OCI-LY3 (cell line): ENCODE results near the gene FOXA1.

Source experiments
- H2AFZ ChIP-seq: fragments of 200-600, 300-600 bp; shearing (Covaris generic); 2 replicates; pipeline ENCODE4 v1.6.0; 2014; ENCODE audit warnings: antibody characterized with exemption, low read depth, low read length
- H3K27ac ChIP-seq: fragments of 200-600, 300-600 bp; sonication (generic); 2 replicates; pipeline ENCODE4 v1.5.1; 2014; ENCODE audit warnings: mild to moderate bottlenecking, low read length, moderate library complexity, mixed read lengths
- H3K27me3 ChIP-seq: fragments of 200-600, 300-600 bp; sonication (generic); 2 replicates; pipeline ENCODE4 v1.6.1; 2014; ENCODE audit warnings: low read depth, low read length, mixed read lengths
- H3K36me3 ChIP-seq: fragments of 200-600, 300-600 bp; sonication (generic); replicated peaks from 2 replicates; pipeline ENCODE3; 2014; ENCODE audit warnings: low read depth, low read length, mixed read lengths
- H3K4me1 ChIP-seq: fragments of 300-600, 200-600 bp; sonication (generic); 2 replicates; pipeline ENCODE4 v1.6.1; 2014; ENCODE audit warnings: low read length, mixed read lengths
- H3K4me2 ChIP-seq: fragments of 200-600, 300-600 bp; sonication (generic); 2 replicates; pipeline ENCODE4 v1.6.1; 2014; ENCODE audit warnings: low read length, mixed read lengths
- H3K4me3 ChIP-seq: fragments of 300-600, 200-600 bp; sonication (generic); 2 replicates; pipeline ENCODE4 v1.5.1; 2014; ENCODE audit warnings: antibody characterized with exemption, mild to moderate bottlenecking, low read length, moderate library complexity
- H3K79me2 ChIP-seq: fragments of 300-600, 200-600 bp; shearing (Covaris generic); 2 replicates; pipeline ENCODE4 v1.6.1; 2014; ENCODE audit warnings: mild to moderate bottlenecking, low read length, mixed read lengths
- H3K9ac ChIP-seq: fragments of 300-600, 200-600 bp; shearing (Covaris generic); 2 replicates; pipeline ENCODE4 v1.6.0; 2014; ENCODE audit warnings: mild to moderate bottlenecking, low read length, moderate library complexity
- H3K9me3 ChIP-seq: fragments of 200-600, 300-600 bp; shearing (Covaris generic); 2 replicates; pipeline ENCODE4 v1.6.1; 2014; ENCODE audit warnings: low read length, mixed read lengths; ENCODE audit not compliant: insufficient read depth
- H4K20me1 ChIP-seq: fragments of 200-600, 300-600 bp; sonication (generic); 2 replicates; pipeline ENCODE4 v1.6.1; 2016; ENCODE audit warnings: low read length, mixed read lengths; ENCODE audit not compliant: insufficient read depth
- CTCF ChIP-seq: fragments of 200-600, 300-600 bp; sonication (generic); IDR thresholded peaks from 2 replicates; pipeline ENCODE4 v1.5.1; 2014; ENCODE audit warnings: antibody characterized with exemption, low read length, low read depth
- EZH2phosphoT487 ChIP-seq: fragments of 200-600 bp; shearing (Covaris generic); IDR thresholded peaks from 2 replicates; pipeline ENCODE4 v1.6.1; 2018; ENCODE audit warnings: antibody characterized with exemption, mixed run types, low read depth

FOXA1 gene

GRCh38 chr14:37592482-37593408 lies 2.3 kb downstream of the FOXA1 start:
- H3K27me3 ChIP-seq, result no peaks in the 10 kb centered on the region

GRCh38 chr14:37591941-37592481 lies 3.0 kb downstream of the FOXA1 start:
- Histone ChIP-seq H3K4me3 (no peak overlapping the region), H3K9ac (no peak overlapping the region), H4K20me1 (no peaks in the 10 kb centered on the region), H3K27ac (no peak overlapping the region), H3K79me2 (no peaks in the 10 kb centered on the region), H3K4me2 (no peak overlapping the region), H3K27me3 (no peaks in the 10 kb centered on the region), H3K36me3 (no peaks in the 10 kb centered on the region), H3K9me3 (no peaks in the 10 kb centered on the region), H3K4me1 (no peaks in the 10 kb centered on the region), H2AFZ (no peak overlapping the region)
- TF ChIP-seq EZH2phosphoT487, result no peak
- TF ChIP-seq CTCF, result no peak

More at GRCh38 chr14:37592482-37593408, 2.3 kb downstream of the FOXA1 start:
- H3K36me3 ChIP-seq, result no peaks in the 10 kb centered on the region
- H3K9ac ChIP-seq, result no peak overlapping the region
- no peak overlapping the region for H3K4me2 ChIP-seq
- H3K4me1 ChIP-seq, result no peaks in the 10 kb centered on the region
- no peaks in the 10 kb centered on the region for H3K9me3 ChIP-seq
- H3K27ac ChIP-seq, result no peak overlapping the region
- no peak overlapping the region for H3K4me3 ChIP-seq
- no peak overlapping the region for H2AFZ ChIP-seq
- no peaks in the 10 kb centered on the region for H3K79me2 ChIP-seq
- no peak for TF ChIP-seq CTCF
- no peak for TF ChIP-seq EZH2phosphoT487
- H4K20me1 ChIP-seq, result no peaks in the 10 kb centered on the region

GRCh38 chr14:37591311-37591940 lies 3.6 kb downstream of the FOXA1 start:
- Histone ChIP-seq H4K20me1 (no peaks in the 10 kb centered on the region), H3K4me2 (no peak overlapping the region), H3K27me3 (no peaks in the 10 kb centered on the region), H3K4me1 (no peaks in the 10 kb centered on the region), H3K4me3 (no peak overlapping the region), H3K79me2 (no peaks in the 10 kb centered on the region), H3K9ac (no peak overlapping the region), H2AFZ (no peak overlapping the region), H3K36me3 (no peaks in the 10 kb centered on the region), H3K9me3 (no peaks in the 10 kb centered on the region), H3K27ac (no peak overlapping the region)
- TF ChIP-seq EZH2phosphoT487 (no peak), CTCF (no peak)
